Measurements from ENCODE around the gene ITGAE. TPM values are rescaled to one million over a fixed set of nuclear protein-coding genes. Genes with fewer than 3 reads are reported as not detected.

ITGAE gene
- total RNA-seq, 1 donor from 2014 or later = 31.8 TPM

DNA sequence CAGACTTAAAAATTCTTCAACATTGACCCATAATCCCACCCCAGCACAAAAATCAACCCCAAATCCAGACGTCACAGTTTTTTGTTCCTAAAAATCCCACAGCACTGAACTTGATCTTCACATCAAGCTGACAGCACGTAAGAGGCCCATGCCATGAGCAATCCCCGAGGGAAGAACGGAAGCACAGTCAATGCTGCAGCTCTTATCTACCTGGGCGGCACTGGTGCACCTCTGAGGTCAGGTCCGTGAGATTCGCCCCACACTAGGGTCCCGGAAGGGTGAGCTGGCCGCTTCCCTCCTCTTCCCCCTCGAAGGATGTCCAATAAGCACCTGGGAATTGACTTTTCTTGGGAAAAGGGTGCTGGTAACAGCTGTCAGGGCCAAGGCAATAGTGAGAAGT, 11.3 kb upstream of the ITGAE start:
- DNase-seq (ENCODE audit: low spot score) = no peak

DNA sequence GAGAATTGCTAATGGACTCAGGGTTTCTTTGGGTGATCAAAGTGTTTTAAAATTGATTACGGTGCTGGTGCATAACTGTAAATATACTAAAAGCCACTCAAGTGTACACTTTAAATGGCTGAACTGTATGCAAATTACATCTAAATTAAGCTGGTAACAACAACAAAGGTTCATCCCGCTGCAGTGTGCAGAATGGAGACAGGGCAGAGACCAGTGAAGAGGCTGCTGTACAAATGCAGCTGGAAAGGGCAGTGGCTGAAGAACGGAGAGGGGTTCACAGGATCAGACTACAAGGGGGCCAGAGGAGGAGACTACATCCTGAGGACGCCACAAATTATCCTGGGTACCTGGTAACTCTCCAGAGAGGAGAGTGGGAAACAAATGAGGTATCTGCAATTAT, 9.0 kb upstream of the ITGAE start:
- Mint-ChIP-seq H3K9me3 (no peaks in the 10 kb centered on the region), H3K36me3 (ENCODE audit: low read depth) (peaks cover 40% of the 10 kb centered on the region), H3K4me1 (ENCODE audit: low read depth) (peaks cover 22% of the 10 kb centered on the region), H3K27ac (peak overlapping the region; percentile 32), H3K27me3 (ENCODE audit: insufficient read depth) (no peaks in the 10 kb centered on the region), H3K4me3 (no peak overlapping the region)
- intact Hi-C loops (cut with micrococcal nuclease) = no loop called here
- no peak for DNase-seq (ENCODE audit: low spot score)

More for the DNA sequence above, 11.3 kb upstream of the ITGAE start:
- intact Hi-C loops (cut with micrococcal nuclease) = no loop called here
- Mint-ChIP-seq H3K27ac (no peak overlapping the region), H3K36me3 (ENCODE audit: low read depth) (peaks cover 42% of the 10 kb centered on the region), H3K4me1 (ENCODE audit: low read depth) (peaks cover 22% of the 10 kb centered on the region), H3K9me3 (no peaks in the 10 kb centered on the region), H3K27me3 (ENCODE audit: insufficient read depth) (no peaks in the 10 kb centered on the region), H3K4me3 (no peak overlapping the region)

DNA sequence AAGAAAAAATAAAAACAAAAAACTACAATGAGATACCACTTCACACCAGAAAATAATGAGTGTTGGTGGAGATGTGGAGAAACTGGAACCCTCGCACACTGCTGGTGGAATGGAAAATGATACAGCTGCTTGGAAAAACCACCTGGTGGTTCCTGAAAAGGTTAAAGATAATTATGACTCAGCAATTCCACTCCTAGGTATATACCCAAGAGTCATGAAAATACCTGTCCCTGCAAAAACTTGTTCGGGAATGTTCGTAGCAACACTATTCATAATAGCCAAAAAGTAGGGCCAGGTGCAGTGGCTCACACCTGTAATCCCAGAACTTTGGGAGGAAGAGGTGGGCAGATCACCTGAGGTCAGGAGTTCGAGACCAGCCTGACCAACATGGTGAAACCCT, 8.1 kb upstream of the ITGAE start:
- no peak overlapping the region for H3K27ac Mint-ChIP-seq
- no peaks in the 10 kb centered on the region for H3K27me3 Mint-ChIP-seq (ENCODE audit: insufficient read depth)
- H3K36me3 Mint-ChIP-seq (ENCODE audit: low read depth) = peaks cover 37% of the 10 kb centered on the region
- no peak for DNase-seq (ENCODE audit: low spot score)
- H3K4me1 Mint-ChIP-seq (ENCODE audit: low read depth) = peaks cover 22% of the 10 kb centered on the region
- no peaks in the 10 kb centered on the region for H3K9me3 Mint-ChIP-seq
- H3K4me3 Mint-ChIP-seq = no peak overlapping the region
- intact Hi-C loops (cut with micrococcal nuclease) = no loop called here

DNA sequence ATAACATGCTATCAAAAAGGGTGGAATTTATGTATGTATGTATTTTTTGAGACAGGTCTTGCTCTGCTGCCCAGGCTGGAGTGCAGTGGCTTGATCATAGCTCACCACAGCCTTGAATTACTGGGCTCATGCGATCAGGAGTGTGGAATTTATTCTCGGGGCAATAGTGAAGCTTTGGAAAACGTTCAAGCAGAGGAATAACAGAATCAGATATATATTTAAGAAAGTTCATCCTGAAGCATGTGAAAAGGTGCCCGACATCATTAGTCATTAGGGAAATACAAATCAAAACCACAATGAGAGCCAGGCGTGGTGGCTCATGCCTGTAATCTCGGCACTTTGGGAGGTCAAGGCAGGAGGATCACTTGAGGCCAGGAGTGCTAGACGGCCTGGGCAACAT, 7.7 kb upstream of the ITGAE start:
- no peak for DNase-seq (ENCODE audit: low spot score)
- peaks cover 38% of the 10 kb centered on the region for H3K36me3 Mint-ChIP-seq (ENCODE audit: low read depth)
- H3K4me3 Mint-ChIP-seq = no peak overlapping the region
- no peaks in the 10 kb centered on the region for H3K9me3 Mint-ChIP-seq
- H3K27me3 Mint-ChIP-seq (ENCODE audit: insufficient read depth) = no peaks in the 10 kb centered on the region
- intact Hi-C loops (cut with micrococcal nuclease) = no loop called here
- no peak overlapping the region for H3K27ac Mint-ChIP-seq
- H3K4me1 Mint-ChIP-seq (ENCODE audit: low read depth) = peaks cover 22% of the 10 kb centered on the region

DNA sequence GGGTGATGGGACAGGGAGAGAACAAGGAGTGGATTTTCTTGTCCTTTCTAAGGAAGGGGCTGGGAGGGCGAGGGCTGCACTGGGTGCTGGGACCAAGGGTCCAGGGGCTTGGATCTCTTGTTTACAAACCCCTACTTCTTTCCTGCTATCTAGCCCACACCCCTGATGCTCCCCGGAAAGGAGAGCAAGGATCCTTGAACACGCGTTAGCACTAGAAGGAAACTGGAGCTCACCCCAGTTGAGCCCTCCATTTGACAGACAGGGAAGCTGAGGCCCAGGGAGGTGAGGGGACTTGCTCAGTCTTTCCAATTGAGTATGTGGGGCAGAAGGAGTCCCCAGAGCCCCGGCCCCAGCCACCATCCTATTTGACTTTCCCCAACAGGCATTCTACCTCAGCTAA, 4.6 kb upstream of the ITGAE start:
- no peaks in the 10 kb centered on the region for H3K27me3 Mint-ChIP-seq (ENCODE audit: insufficient read depth)
- H3K4me3 Mint-ChIP-seq = no peak overlapping the region
- H3K27ac Mint-ChIP-seq = no peak overlapping the region
- peaks cover 32% of the 10 kb centered on the region for H3K4me1 Mint-ChIP-seq (ENCODE audit: low read depth)
- intact Hi-C loops (cut with micrococcal nuclease) = loop anchor here (2.0 kb wide), 1 partner anchor 15 kb away; no protein-coding TSS in a partner anchor
- DNase-seq (ENCODE audit: low spot score) = no peak
- H3K36me3 Mint-ChIP-seq (ENCODE audit: low read depth) = peaks cover 40% of the 10 kb centered on the region
- H3K9me3 Mint-ChIP-seq = no peaks in the 10 kb centered on the region

DNA sequence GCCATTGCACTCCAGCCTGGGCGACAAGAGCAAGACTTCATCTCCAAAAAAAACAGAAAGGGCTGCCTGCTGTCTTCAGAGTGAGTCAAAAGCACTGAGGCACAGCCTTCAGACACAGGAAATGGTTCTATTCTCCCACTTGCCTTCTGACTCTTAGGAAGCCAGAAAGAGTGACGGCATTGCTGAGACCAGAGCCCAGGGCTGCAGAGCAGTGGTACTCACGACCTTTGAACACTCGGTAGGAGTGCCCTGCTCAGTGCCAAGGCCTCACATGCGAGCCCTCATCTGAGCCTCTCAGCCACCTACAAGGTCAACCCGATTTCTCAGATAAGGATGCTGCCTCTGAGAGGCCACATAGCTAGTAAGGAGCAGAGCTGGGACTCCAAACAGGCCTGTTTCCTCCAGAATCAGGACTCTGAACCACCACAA, 3.5 kb upstream of the ITGAE start:
- Mint-ChIP-seq H3K9me3 (no peaks in the 10 kb centered on the region), H3K27ac (peak overlapping the region; percentile 44), H3K27me3 (ENCODE audit: insufficient read depth) (no peaks in the 10 kb centered on the region), H3K36me3 (ENCODE audit: low read depth) (peaks cover 34% of the 10 kb centered on the region), H3K4me3 (no peak overlapping the region), H3K4me1 (ENCODE audit: low read depth) (peaks cover 26% of the 10 kb centered on the region)
- intact Hi-C loops (cut with micrococcal nuclease) = loop anchor here (1.0 to 2.0 kb wide), 2 partner anchors 16 to 67 kb away; no protein-coding TSS in a partner anchor
- peak; percentile 10 for DNase-seq (ENCODE audit: low spot score)

DNA sequence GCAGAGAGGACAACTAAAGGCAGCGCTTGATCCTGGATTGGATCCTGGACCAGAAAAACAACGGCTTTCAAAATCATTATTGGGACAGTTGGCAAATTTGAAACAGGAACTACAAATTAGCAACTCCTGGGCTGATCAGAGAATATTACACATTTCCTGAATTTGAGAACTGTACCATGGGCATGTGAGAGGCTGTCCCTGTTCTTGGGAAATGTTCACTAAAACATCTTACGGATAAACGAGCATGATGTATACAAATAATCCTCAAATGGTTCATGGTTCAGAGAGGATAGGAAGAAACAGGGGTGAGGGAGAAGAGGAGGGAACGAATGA, 2.3 kb upstream of the ITGAE start:
- no peak overlapping the region for H3K27ac Mint-ChIP-seq
- H3K4me1 Mint-ChIP-seq (ENCODE audit: low read depth) = peaks cover 20% of the 10 kb centered on the region
- H3K4me3 Mint-ChIP-seq = no peak overlapping the region
- peaks cover 29% of the 10 kb centered on the region for H3K36me3 Mint-ChIP-seq (ENCODE audit: low read depth)
- H3K9me3 Mint-ChIP-seq = no peaks in the 10 kb centered on the region
- H3K27me3 Mint-ChIP-seq (ENCODE audit: insufficient read depth) = no peaks in the 10 kb centered on the region
- no peak for DNase-seq (ENCODE audit: low spot score)
- intact Hi-C loops (cut with micrococcal nuclease) = no loop called here

DNA sequence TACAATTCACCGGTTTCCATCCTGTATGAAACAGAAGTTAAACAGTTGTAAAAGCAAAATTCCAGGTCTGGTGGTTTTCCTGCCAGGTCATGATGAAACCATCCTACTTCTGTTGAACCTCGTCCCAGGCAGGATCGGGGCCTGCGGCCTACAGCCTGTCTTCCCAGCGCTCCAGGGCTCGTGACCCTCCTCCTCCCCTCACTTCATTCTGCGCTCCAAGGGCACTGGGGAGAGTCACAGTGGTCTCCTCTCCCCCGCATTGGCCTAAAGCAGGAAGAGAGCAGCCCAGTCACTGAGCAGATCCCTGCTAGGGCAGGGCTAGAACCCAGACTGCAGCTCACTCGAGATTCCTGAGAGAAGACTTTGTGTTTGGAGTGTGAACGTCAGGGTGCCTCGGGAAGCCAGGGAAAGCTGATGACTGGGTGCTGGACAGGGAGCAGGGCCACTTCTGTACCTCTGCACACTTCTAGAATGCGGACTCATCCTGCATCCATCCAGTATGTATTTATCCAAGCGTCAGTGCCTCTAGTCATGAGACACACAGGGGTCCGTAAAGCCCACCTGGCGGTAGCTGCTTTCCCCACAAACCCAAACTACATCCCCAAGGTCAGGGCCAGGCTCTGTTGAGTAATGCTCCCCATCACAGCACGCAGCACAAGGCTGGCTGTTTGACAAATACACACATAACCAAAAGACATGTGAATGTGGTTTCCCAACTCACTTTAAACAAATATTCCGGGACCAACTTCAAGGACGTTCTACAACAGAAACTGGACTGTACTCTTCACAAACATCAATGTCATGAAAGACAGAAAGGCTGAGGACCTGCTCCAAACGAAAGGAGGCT, 1.7 kb upstream of the ITGAE start:
- Mint-ChIP-seq H3K27me3 (ENCODE audit: insufficient read depth) (no peaks in the 10 kb centered on the region), H3K36me3 (ENCODE audit: low read depth) (peaks cover 23% of the 10 kb centered on the region), H3K4me1 (ENCODE audit: low read depth) (peaks cover 14% of the 10 kb centered on the region), H3K27ac (no peak overlapping the region), H3K4me3 (no peak overlapping the region), H3K9me3 (no peaks in the 10 kb centered on the region)
- intact Hi-C loops (cut with micrococcal nuclease) = no loop called here
- no peak for DNase-seq (ENCODE audit: low spot score)

DNA sequence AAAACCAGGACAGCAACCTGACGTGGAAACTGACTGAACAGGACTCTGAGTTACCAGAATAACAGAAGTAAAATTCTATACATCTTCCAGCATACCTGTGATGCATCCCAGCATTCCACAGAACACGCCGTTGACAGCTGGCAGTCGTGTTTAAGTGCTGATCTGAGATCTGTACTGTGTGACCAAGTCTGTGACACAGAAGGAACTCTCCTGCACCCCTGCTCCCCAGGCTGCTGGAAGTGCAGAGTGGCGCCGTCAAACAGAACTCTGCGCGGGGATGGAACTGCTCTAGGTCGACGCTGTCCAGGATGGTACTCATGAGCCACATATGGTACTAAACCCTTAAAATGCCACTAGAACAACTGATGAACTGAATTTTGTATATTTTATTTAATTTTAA, 804 bp upstream of the ITGAE start:
- Mint-ChIP-seq H3K4me1 (ENCODE audit: low read depth) (peaks cover 13% of the 10 kb centered on the region), H3K4me3 (no peak overlapping the region), H3K27ac (no peak overlapping the region), H3K27me3 (ENCODE audit: insufficient read depth) (no peaks in the 10 kb centered on the region), H3K36me3 (ENCODE audit: low read depth) (peaks cover 15% of the 10 kb centered on the region), H3K9me3 (no peaks in the 10 kb centered on the region)
- DNase-seq (ENCODE audit: low spot score) = no peak
- intact Hi-C loops (cut with micrococcal nuclease) = no loop called here

DNA sequence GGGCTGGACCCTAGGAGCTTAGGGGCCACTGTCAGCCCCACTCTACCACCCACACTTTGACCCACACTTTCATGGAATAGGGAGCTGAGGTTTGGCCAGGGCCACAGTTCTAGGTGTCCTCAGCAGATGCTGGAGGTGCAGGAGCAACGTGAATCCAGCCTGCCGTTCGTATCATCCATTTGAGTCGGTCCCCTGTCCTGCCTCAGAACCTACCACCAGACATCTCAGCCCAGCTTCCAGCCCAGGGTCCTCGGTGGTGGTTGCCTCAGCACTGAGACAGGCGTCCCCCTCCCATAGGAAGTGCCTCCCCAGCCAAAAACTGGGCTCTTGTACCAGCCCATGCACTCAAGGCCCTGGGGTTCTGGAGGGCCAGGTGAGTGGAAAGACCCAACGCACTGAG, 359 bp upstream of the ITGAE start:
- intact Hi-C loops (cut with micrococcal nuclease) = no loop called here
- H3K4me1 Mint-ChIP-seq (ENCODE audit: low read depth) = peaks cover 17% of the 10 kb centered on the region
- H3K36me3 Mint-ChIP-seq (ENCODE audit: low read depth) = peaks cover 13% of the 10 kb centered on the region
- no peak overlapping the region for H3K27ac Mint-ChIP-seq
- no peaks in the 10 kb centered on the region for H3K27me3 Mint-ChIP-seq (ENCODE audit: insufficient read depth)
- H3K4me3 Mint-ChIP-seq = no peak overlapping the region
- DNase-seq (ENCODE audit: low spot score) = no peak
- no peaks in the 10 kb centered on the region for H3K9me3 Mint-ChIP-seq

DNA sequence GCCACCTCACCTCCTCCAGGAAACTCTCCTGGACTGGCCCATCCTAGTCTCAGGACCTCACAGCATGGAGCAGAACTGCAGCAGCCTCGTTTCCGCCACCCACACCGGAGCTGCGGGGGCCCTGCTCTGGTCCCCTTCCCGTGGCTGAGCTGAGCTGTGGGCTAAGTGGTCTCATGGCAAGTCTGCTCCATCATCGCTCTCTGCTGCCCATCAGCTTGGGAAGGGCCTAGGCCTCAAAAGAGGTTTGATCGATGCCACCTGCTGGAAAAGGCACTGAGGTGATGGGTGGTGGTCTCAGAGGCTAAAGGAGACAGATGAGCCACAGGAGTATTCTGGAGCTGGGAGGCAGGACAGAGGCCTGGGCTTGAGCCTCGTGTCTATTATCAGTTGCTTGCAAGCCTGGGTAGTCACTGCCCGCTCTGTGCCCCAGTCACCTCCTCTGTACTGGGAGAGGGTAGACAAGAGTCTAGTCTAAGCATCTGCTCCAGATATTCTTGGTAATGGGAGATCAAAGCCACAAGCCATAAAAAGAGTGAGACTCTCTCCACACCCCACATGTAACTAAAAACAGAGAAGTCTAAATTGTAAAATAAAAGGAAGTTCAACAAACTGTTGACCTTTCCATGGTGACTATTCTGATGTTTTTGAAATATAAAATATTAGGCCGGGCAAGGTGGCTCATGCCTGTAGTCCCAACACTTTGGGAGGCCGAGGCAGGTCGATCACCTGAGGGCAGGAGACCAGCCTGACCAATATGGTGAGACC, 1.6 kb downstream of the ITGAE start:
- H3K27me3 Mint-ChIP-seq (ENCODE audit: insufficient read depth) = no peaks in the 10 kb centered on the region
- H3K4me1 Mint-ChIP-seq (ENCODE audit: low read depth) = peaks cover 29% of the 10 kb centered on the region
- no peak overlapping the region for H3K27ac Mint-ChIP-seq

DNA sequence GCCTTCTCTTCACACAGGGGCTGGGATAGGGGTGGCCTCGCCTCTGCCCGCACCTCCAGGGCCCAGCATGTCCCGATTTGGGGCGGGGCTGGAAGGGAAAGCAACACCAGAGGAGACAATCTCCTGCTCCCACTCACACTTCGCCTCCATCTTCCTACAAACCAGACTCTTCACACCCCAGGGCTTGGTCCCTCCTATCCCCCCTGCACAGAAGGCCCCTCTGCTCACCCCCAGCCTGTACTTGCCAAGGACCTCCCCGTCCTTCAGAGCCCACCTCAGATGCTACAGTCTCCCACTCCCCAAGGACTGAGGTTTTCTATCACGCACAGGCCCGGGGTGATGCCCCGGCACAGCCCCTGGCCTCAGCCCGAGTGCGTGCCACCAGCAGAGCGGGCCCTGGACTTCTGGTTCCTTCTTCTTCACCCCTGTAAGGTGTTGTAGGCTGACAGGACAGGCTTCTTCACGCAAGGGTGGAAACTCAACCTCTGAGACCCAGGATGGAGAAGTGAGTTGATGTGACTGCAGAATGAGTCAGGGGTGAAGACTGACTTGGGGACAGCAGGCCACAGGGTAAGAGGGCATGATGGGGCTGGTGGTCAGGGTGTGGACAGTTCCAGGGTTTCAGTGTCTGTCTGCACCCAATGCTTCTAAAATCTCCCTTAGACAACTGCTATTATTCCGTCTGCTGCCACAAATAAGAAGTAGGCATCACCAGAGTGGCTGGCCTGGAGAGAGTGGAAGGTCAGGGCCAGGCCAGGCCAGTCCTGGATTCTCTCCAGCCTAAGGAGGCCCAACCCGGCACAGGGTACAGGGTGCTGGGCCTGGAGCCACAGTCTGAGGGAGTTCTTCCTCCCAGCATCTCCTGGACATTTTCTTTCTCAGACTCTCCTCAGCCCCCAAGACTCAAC, 2.5 kb downstream of the ITGAE start:
- no peaks in the 10 kb centered on the region for H3K9me3 Mint-ChIP-seq
- no peak overlapping the region for H3K27ac Mint-ChIP-seq
- H3K4me1 Mint-ChIP-seq (ENCODE audit: low read depth) = peaks cover 29% of the 10 kb centered on the region
- no peaks in the 10 kb centered on the region for H3K27me3 Mint-ChIP-seq (ENCODE audit: insufficient read depth)
- peaks cover 9% of the 10 kb centered on the region for H3K36me3 Mint-ChIP-seq (ENCODE audit: low read depth)
- H3K4me3 Mint-ChIP-seq = no peak overlapping the region
- no peak for DNase-seq (ENCODE audit: low spot score)
- intact Hi-C loops (cut with micrococcal nuclease) = no loop called here

More for the DNA sequence above, 1.6 kb downstream of the ITGAE start:
- Mint-ChIP-seq H3K36me3 (ENCODE audit: low read depth) (peaks cover 11% of the 10 kb centered on the region), H3K4me3 (no peak overlapping the region), H3K9me3 (no peaks in the 10 kb centered on the region)
- intact Hi-C loops (cut with micrococcal nuclease) = no loop called here
- no peak for DNase-seq (ENCODE audit: low spot score)
